Activated CD4-positive, alpha-beta T cell treated with anti-CD3 and anti-CD28 coated beads for 36 hours (primary cell): ENCODE measurements around the gene GAB2. TPM values are rescaled to one million over a fixed set of nuclear protein-coding genes. Genes with fewer than 3 reads are reported as not detected.
"Not testable (repeated sequence)": the region's sequence is repeated elsewhere in the genome, so short reads cannot be mapped to it uniquely, and the experiment has no call there.

Experiments
- ATAC-seq: fragments of 200-7000 bp; cut with Tn5 transposase; one replicate; pipeline ENCODE4 v1.10.0; 2021; ENCODE audit warnings: mild to moderate bottlenecking, moderate library complexity
- CTCF ChIA-PET: fragments of 350-600 bp; sonication (Branson Sonifier 250); formaldehyde crosslinking; loops from one replicate; lab custom pipeline; 2021; ENCODE audit warnings: antibody characterized with exemption; lab: Charles Lee
- POLR2A ChIA-PET: fragments of 350-600 bp; sonication (Branson Sonifier 250); formaldehyde crosslinking; loops from one replicate; lab custom pipeline; 2021; ENCODE audit warnings: antibody characterized with exemption, inconsistent platforms; lab: Charles Lee
- DNase-seq: peaks from one replicate; pipeline ENCODE4 v3.0.0-alpha.2; 2020
- H3K27ac Mint-ChIP-seq: one replicate; pipeline ENCODE4 v1.8.0; 2021; ENCODE audit warnings: mixed read lengths
- H3K27me3 Mint-ChIP-seq: one replicate; pipeline ENCODE4 v1.8.0; 2021; ENCODE audit warnings: mixed read lengths
- H3K36me3 Mint-ChIP-seq: one replicate; pipeline ENCODE4 v1.8.0; 2021; ENCODE audit warnings: low read depth, mixed read lengths
- H3K4me1 Mint-ChIP-seq: one replicate; pipeline ENCODE4 v1.8.0; 2021; ENCODE audit warnings: mixed read lengths
- H3K4me3 Mint-ChIP-seq: one replicate; pipeline ENCODE4 v1.8.0; 2021; ENCODE audit warnings: mild to moderate bottlenecking, moderate library complexity, mixed read lengths
- H3K9me3 Mint-ChIP-seq: one replicate; pipeline ENCODE4 v1.8.0; 2021; ENCODE audit warnings: low read depth, mixed read lengths
- intact Hi-C, 2 experiments: fragments of 100-400 bp; cut with DNase I in 1 of 2; cut with micrococcal nuclease in 1 of 2; formaldehyde crosslinking; loops; one replicate each; pipeline versions ENCODE4 v1.14.2 to v1.15.1; 2022 to 2024; cut with DNase I, micrococcal nuclease
- total RNA-seq, 2 experiments: library from RNA; stranded (reverse); gene quantifications; one replicate each; pipeline ENCODE4 v1.2.3, GENCODE V29; 2021

Gene GAB2
- total RNA-seq: 1 to 10 TPM; 4.3 to 4.8 TPM

- H3K36me3 Mint-ChIP-seq: no peaks in the 10 kb centered on the region
- peak; percentile 5 for ATAC-seq
- peaks cover 32% of the 10 kb centered on the region for H3K4me1 Mint-ChIP-seq
- CTCF ChIA-PET: interaction anchor here (0.6 to 8.4 kb wide), 8 partner anchors 12 to 636 kb away, joined by 3 to 69 read pairs (median 9); partner anchors contain the start of genes KCTD21, NARS2 and USP35
- H3K27ac Mint-ChIP-seq: peak within 1 kb of the TSS; percentile 59
- H3K27me3 Mint-ChIP-seq: peaks cover 33% of the 10 kb centered on the region
- intact Hi-C loops: loop anchor here (1.0 to 5.0 kb wide), 12 partner anchors 147 to 780 kb away; partner anchors contain the start of genes ALG8 (in 2 of the 2), AAMDC (in 1 of the 2), CLNS1A (in 1 of the 2) and INTS4 (in 1 of the 2)
- POLR2A ChIA-PET: no interaction called here
- DNase-seq: peak; percentile 45
- H3K9me3 Mint-ChIP-seq: no peaks in the 10 kb centered on the region
- H3K4me3 Mint-ChIP-seq: peak within 1 kb of the TSS; percentile 81
Observed at GRCh38 chr11:78417175-78417887, at the start of gene GAB2. Gene GAB2 (minus strand): TSS chr11:78417820. CDS start chr11:78417720, 100 bp downstream.

- ChIA-PET CTCF (no interaction called here), POLR2A (no interaction called here)
- DNase-seq (no peak), ATAC-seq (no peak)
- no peaks in the 10 kb centered on the region for H3K9me3 Mint-ChIP-seq
- intact Hi-C loops: loop anchor here in 1 of 2 experiments (5.0 kb wide), 1 partner anchor 105 kb away; the partner anchor contains the start of gene NARS2
- no peaks in the 10 kb centered on the region for H3K27me3 Mint-ChIP-seq
- no peak overlapping the region for H3K27ac Mint-ChIP-seq
- peaks cover 24% of the 10 kb centered on the region for H3K36me3 Mint-ChIP-seq
- no peak overlapping the region for H3K4me3 Mint-ChIP-seq
- H3K4me1 Mint-ChIP-seq: peaks cover 13% of the 10 kb centered on the region
Observed at GRCh38 chr11:78467370-78467769, 49.8 kb upstream of the GAB2 start.

- Mint-ChIP-seq H3K36me3 (peaks cover 34% of the 10 kb centered on the region), H3K4me3 (peak overlapping the region; percentile 41), H3K4me1 (peaks cover 16% of the 10 kb centered on the region), H3K9me3 (no peaks in the 10 kb centered on the region), H3K27ac (peak overlapping the region; percentile 72), H3K27me3 (no peaks in the 10 kb centered on the region)
- ChIA-PET POLR2A (interaction anchor here (0.5 to 0.8 kb wide), 2 partner anchors 54 to 94 kb away, joined by 6 read pairs; no protein-coding TSS in a partner anchor), CTCF (interaction anchor here (0.6 kb wide), 1 partner anchor 153 kb away, joined by 3 read pairs; no protein-coding TSS in a partner anchor)
- ATAC-seq: peak; percentile 100
- intact Hi-C loops: loop anchor here in 1 of 2 experiments (5.0 kb wide), 1 partner anchor 107 kb away; the partner anchor contains the start of gene NARS2
- peak; percentile 44 for DNase-seq
Observed at GRCh38 chr11:78465169-78465942, 47.7 kb upstream of the GAB2 start.

GRCh38 chr11:78464787-78465168 lies 47.2 kb upstream of the GAB2 start:
- H3K4me3 Mint-ChIP-seq, ATAC-seq, H3K27me3 Mint-ChIP-seq, H3K9me3 Mint-ChIP-seq, CTCF ChIA-PET, H3K27ac Mint-ChIP-seq, DNase-seq: not testable (repeated sequence)
- intact Hi-C loops: loop anchor here in 1 of 2 experiments (5.0 kb wide), 1 partner anchor 108 kb away; the partner anchor contains the start of gene NARS2
- POLR2A ChIA-PET: interaction anchor here (1.1 kb wide), 1 partner anchor 110 kb away, joined by 3 read pairs; the partner anchor contains the start of gene NARS2
- Mint-ChIP-seq H3K36me3 (peaks cover 39% of the 10 kb centered on the region), H3K4me1 (peaks cover 18% of the 10 kb centered on the region)

- intact Hi-C loops: no loop called here
- ATAC-seq: no peak
- no peak for DNase-seq
- Mint-ChIP-seq H3K27ac (no peak overlapping the region), H3K27me3 (no peaks in the 10 kb centered on the region), H3K4me1 (peaks cover 12% of the 10 kb centered on the region), H3K4me3 (no peak overlapping the region), H3K9me3 (no peaks in the 10 kb centered on the region), H3K36me3 (peaks cover 53% of the 10 kb centered on the region)
- ChIA-PET CTCF (no interaction called here), POLR2A (no interaction called here)
Observed at GRCh38 chr11:78460471-78460870, 42.9 kb upstream of the GAB2 start.

GRCh38 chr11:78459738-78460137 lies 42.1 kb upstream of the GAB2 start:
- Mint-ChIP-seq H3K27me3 (no peaks in the 10 kb centered on the region), H3K36me3 (peaks cover 54% of the 10 kb centered on the region), H3K4me1 (peaks cover 10% of the 10 kb centered on the region), H3K27ac (no peak overlapping the region), H3K4me3 (no peak overlapping the region), H3K9me3 (no peaks in the 10 kb centered on the region)
- DNase-seq (no peak), ATAC-seq (no peak)
- CTCF ChIA-PET: no interaction called here
- POLR2A ChIA-PET: no interaction called here
- intact Hi-C loops: no loop called here

- peaks cover 45% of the 10 kb centered on the region for H3K36me3 Mint-ChIP-seq
- intact Hi-C loops: no loop called here
- CTCF ChIA-PET: no interaction called here
- DNase-seq (no peak), ATAC-seq (no peak)
- no peaks in the 10 kb centered on the region for H3K9me3 Mint-ChIP-seq
- H3K4me1 Mint-ChIP-seq: peaks cover 16% of the 10 kb centered on the region
- POLR2A ChIA-PET: interaction anchor here (0.7 kb wide), 1 partner anchor 218 kb away, joined by 6 read pairs; no protein-coding TSS in a partner anchor
- no peaks in the 10 kb centered on the region for H3K27me3 Mint-ChIP-seq
- no peak overlapping the region for H3K27ac Mint-ChIP-seq
- no peak overlapping the region for H3K4me3 Mint-ChIP-seq
Observed at GRCh38 chr11:78457448-78457847, 39.8 kb upstream of the GAB2 start.

- ATAC-seq (no peak), DNase-seq (no peak)
- ChIA-PET POLR2A (no interaction called here), CTCF (interaction anchor here (1.3 kb wide), 1 partner anchor 9 kb away, joined by 4 read pairs; no protein-coding TSS in a partner anchor)
- H3K36me3 Mint-ChIP-seq: peaks cover 16% of the 10 kb centered on the region
- intact Hi-C loops: no loop called here
- no peak overlapping the region for H3K4me3 Mint-ChIP-seq
- peak overlapping the region; percentile 13 for H3K27ac Mint-ChIP-seq
- peaks cover 12% of the 10 kb centered on the region for H3K4me1 Mint-ChIP-seq
- no peaks in the 10 kb centered on the region for H3K9me3 Mint-ChIP-seq
- no peaks in the 10 kb centered on the region for H3K27me3 Mint-ChIP-seq
Observed at GRCh38 chr11:78453140-78453935, 35.7 kb upstream of the GAB2 start.

- ChIA-PET POLR2A (interaction anchor here (0.5 kb wide), 1 partner anchor 606 kb away, joined by 3 read pairs; no protein-coding TSS in a partner anchor), CTCF (no interaction called here)
- Mint-ChIP-seq H3K4me1 (peaks cover 12% of the 10 kb centered on the region), H3K27me3 (no peaks in the 10 kb centered on the region), H3K36me3 (peaks cover 12% of the 10 kb centered on the region), H3K27ac (no peak overlapping the region), H3K9me3 (no peaks in the 10 kb centered on the region), H3K4me3 (no peak overlapping the region)
- ATAC-seq: no peak
- no peak for DNase-seq
- intact Hi-C loops: no loop called here
Observed at GRCh38 chr11:78451371-78452150, 33.9 kb upstream of the GAB2 start.

- H3K4me3 Mint-ChIP-seq: no peak overlapping the region
- ChIA-PET CTCF (interaction anchor here (0.7 kb wide), 1 partner anchor 473 kb away, joined by 3 read pairs; no protein-coding TSS in a partner anchor), POLR2A (no interaction called here)
- ATAC-seq (no peak), DNase-seq (no peak)
- peaks cover 8% of the 10 kb centered on the region for H3K36me3 Mint-ChIP-seq
- H3K9me3 Mint-ChIP-seq: no peaks in the 10 kb centered on the region
- no peaks in the 10 kb centered on the region for H3K27me3 Mint-ChIP-seq
- intact Hi-C loops: no loop called here
- H3K4me1 Mint-ChIP-seq: peaks cover 12% of the 10 kb centered on the region
- no peak overlapping the region for H3K27ac Mint-ChIP-seq
Observed at GRCh38 chr11:78450866-78451265, 33.2 kb upstream of the GAB2 start.
